Measurements from ENCODE around the gene CTSD. TPM values are rescaled to one million over a fixed set of nuclear protein-coding genes. Genes with fewer than 3 reads are reported as not detected.

Gene CTSD
- total RNA-seq, 1 donor from 2014 or later, result 224 TPM

DNA sequence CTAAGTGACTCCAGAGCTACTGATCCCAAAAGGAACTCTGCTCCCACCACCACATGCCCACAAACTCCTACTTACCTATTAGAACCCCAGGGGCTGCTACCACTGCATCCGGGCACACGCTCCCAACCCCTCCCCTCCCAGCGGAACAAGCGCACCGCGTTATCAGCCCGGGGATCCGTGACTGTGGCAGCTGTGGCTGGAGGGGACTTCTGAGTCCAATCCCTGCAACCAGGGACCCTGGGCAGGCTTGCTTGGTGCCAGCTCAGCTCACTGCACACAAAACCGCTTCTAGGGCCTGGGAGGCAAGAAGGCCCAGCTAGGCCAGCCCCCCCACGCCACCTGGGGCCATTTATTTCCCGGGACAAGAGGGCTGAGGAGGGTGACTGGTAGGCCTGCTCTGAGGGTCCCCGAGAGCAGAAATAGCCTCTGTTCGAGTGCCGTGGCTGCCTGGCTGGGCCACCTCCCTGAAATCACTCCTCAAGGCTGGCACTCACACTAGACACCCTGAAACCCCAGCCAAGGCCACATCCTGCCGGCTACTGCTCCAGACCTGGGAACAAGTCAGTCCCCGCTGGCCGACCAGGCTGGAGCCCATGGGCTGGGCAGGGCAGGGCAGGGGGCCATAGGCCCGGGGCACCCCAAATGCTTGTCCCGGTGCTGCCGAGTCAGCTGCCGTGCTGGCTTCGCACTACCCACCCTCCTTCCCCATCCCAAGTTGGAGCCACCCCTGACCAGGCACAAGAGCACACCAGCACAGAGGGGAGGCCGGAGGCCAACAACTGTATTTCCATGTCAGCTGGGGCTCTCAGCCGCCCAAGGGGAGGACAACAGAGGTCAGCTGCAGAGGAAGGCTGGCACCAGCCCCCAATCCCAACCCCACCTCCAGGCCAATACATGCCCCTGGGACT lies 11.5 kb downstream of the CTSD start:
- no peak for DNase-seq (ENCODE audit: low spot score)
- no peaks in the 10 kb centered on the region for H3K36me3 Mint-ChIP-seq (ENCODE audit: low read depth, unreplicated experiment)
- no peak overlapping the region for H3K27ac Mint-ChIP-seq (ENCODE audit: unreplicated experiment)
- no peak overlapping the region for H3K4me3 Mint-ChIP-seq (ENCODE audit: unreplicated experiment)
- peaks cover 15% of the 10 kb centered on the region for H3K4me1 Mint-ChIP-seq (ENCODE audit: unreplicated experiment)
- TF ChIP-seq, protein P1, sequence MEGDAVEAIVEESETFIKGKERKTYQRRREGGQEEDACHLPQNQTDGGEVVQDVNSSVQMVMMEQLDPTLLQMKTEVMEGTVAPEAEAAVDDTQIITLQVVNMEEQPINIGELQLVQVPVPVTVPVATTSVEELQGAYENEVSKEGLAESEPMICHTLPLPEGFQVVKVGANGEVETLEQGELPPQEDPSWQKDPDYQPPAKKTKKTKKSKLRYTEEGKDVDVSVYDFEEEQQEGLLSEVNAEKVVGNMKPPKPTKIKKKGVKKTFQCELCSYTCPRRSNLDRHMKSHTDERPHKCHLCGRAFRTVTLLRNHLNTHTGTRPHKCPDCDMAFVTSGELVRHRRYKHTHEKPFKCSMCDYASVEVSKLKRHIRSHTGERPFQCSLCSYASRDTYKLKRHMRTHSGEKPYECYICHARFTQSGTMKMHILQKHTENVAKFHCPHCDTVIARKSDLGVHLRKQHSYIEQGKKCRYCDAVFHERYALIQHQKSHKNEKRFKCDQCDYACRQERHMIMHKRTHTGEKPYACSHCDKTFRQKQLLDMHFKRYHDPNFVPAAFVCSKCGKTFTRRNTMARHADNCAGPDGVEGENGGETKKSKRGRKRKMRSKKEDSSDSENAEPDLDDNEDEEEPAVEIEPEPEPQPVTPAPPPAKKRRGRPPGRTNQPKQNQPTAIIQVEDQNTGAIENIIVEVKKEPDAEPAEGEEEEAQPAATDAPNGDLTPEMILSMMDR (IDR thresholded peaks at IDR 0.05; ENCODE audit: unreplicated experiment), result no peak
- H3K27me3 Mint-ChIP-seq (ENCODE audit: unreplicated experiment), result peaks cover 22% of the 10 kb centered on the region
- no peaks in the 10 kb centered on the region for H3K9me3 Mint-ChIP-seq (ENCODE audit: unreplicated experiment)

DNA sequence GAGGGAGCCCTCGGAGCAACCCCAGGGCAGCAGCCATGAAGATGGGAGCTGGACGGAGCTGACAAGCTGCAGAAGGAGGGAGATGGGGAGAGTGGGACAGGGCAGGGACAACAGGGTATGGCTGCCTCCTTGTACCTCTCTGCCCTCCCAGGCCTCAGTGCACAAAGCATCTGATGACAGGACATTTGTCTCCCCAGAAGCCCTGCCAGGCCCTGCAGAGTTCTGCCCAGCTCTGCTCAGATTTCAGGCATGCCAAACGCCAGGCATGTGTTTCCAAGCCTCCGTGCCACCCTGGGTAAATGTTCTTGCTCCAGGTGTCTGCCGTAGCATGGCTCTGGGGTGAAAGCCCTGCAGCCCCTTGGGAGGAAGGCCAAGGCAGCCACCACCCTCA lies 12.2 kb downstream of the CTSD start:
- H3K36me3 Mint-ChIP-seq (ENCODE audit: low read depth, unreplicated experiment), result no peaks in the 10 kb centered on the region
- H3K4me1 Mint-ChIP-seq (ENCODE audit: unreplicated experiment), result peaks cover 15% of the 10 kb centered on the region
- DNase-seq (ENCODE audit: low spot score), result no peak
- H3K27me3 Mint-ChIP-seq (ENCODE audit: unreplicated experiment), result peaks cover 22% of the 10 kb centered on the region
- TF ChIP-seq, protein P1 (IDR thresholded peaks at IDR 0.05; ENCODE audit: unreplicated experiment), result no peak
- no peak overlapping the region for H3K27ac Mint-ChIP-seq (ENCODE audit: unreplicated experiment)
- H3K4me3 Mint-ChIP-seq (ENCODE audit: unreplicated experiment), result no peak overlapping the region
- H3K9me3 Mint-ChIP-seq (ENCODE audit: unreplicated experiment), result no peaks in the 10 kb centered on the region

DNA sequence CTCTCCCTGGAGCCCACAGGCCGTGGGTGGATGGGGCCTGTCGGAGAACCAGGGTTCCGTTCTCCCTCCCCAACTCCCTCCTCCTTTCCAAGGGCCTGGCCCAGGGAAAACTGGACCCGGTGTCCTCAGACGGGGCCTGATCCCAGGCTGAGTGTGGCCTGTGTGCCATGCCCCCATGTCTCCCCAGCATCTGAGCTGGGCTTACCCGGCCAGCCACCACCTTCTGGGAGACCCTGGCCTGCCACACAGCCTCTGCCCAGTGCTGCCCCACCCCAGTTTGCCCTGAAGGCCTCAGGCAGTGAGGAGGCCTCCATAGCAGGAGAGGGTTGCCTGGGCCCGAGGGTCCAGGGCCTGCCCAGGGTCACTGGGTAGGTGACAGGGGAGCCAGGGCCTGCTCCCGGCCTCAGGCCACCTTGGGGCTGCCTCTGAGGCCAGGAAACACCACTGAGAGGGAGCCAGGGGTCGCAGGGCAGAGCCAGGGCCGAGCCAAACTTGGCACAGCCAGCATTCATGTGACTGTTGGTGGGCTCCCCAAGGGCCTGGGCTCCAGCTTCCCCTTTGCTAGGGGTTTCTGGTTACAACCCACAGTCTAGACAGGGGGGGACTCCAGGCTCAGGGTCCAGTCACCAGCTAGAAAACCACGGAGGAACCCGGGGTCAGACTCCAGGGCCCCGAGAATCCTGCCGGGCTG lies 12.7 kb downstream of the CTSD start:
- H3K36me3 Mint-ChIP-seq (ENCODE audit: low read depth, unreplicated experiment), result no peaks in the 10 kb centered on the region
- no peak overlapping the region for H3K4me3 Mint-ChIP-seq (ENCODE audit: unreplicated experiment)
- DNase-seq (ENCODE audit: low spot score), result no peak
- TF ChIP-seq, protein P1 (IDR thresholded peaks at IDR 0.05; ENCODE audit: unreplicated experiment), result no peak
- no peaks in the 10 kb centered on the region for H3K9me3 Mint-ChIP-seq (ENCODE audit: unreplicated experiment)
- peaks cover 15% of the 10 kb centered on the region for H3K4me1 Mint-ChIP-seq (ENCODE audit: unreplicated experiment)
- peaks cover 22% of the 10 kb centered on the region for H3K27me3 Mint-ChIP-seq (ENCODE audit: unreplicated experiment)
- no peak overlapping the region for H3K27ac Mint-ChIP-seq (ENCODE audit: unreplicated experiment)

DNA sequence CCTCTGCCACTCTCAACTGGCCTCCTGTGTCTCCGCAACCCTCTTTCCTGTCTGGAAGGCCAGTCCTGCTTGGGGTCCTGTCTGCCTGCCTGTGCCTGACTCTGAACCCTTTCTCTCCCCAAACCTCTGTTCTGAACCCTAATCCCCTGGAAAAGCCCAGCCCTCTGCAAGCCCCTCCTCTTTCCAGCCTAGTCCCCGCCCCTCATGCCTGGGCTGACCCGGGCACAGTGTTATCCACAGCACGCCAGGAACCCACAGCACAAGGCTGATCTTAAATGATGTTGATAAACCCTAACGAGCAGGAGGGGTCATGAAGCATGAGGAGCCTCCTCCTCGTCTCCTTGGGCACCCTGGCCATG lies 13.3 kb downstream of the CTSD start, which contains the start of gene IFITM10:
Gene IFITM10 (minus strand): TSS at position 115 of the 359 bp plus-strand sequence. CDS start 153 bp downstream, outside the sequence.
- H3K27me3 Mint-ChIP-seq (ENCODE audit: unreplicated experiment), result peaks cover 18% of the 10 kb centered on the region
- H3K4me1 Mint-ChIP-seq (ENCODE audit: unreplicated experiment), result peaks cover 12% of the 10 kb centered on the region
- no peak for DNase-seq (ENCODE audit: low spot score)
- no peaks in the 10 kb centered on the region for H3K9me3 Mint-ChIP-seq (ENCODE audit: unreplicated experiment)
- H3K4me3 Mint-ChIP-seq (ENCODE audit: unreplicated experiment), result peak within 1 kb of the TSS; percentile 42
- TF ChIP-seq, protein P1 (IDR thresholded peaks at IDR 0.05; ENCODE audit: unreplicated experiment), result no peak
- peak within 1 kb of the TSS; percentile 75 for H3K27ac Mint-ChIP-seq (ENCODE audit: unreplicated experiment)
- H3K36me3 Mint-ChIP-seq (ENCODE audit: low read depth, unreplicated experiment), result no peaks in the 10 kb centered on the region
